Osteocyte (in vitro differentiated cells): ENCODE data around the gene RIC8A. TPM values are rescaled to one million over a fixed set of nuclear protein-coding genes. Genes with fewer than 3 reads are reported as not detected.
"Not testable (repeated sequence)": the region's sequence is repeated elsewhere in the genome, so short reads cannot be mapped to it uniquely, and the experiment has no call there.

ENCODE experiments used
- DNase-seq: peaks from one replicate; pipeline ENCODE4 v3.0.0; 2021; ENCODE audit warnings: mixed read lengths; ENCODE audit not compliant: unreplicated experiment; ENCODE audit errors: extremely low spot score
- H3K27ac Mint-ChIP-seq: one replicate; pipeline ENCODE4 v1.8.0; 2021; ENCODE audit warnings: mild to moderate bottlenecking, mixed read lengths; ENCODE audit not compliant: unreplicated experiment
- H3K27me3 Mint-ChIP-seq: one replicate; pipeline ENCODE4 v1.8.0; 2021; ENCODE audit warnings: mixed read lengths; ENCODE audit not compliant: unreplicated experiment
- H3K36me3 Mint-ChIP-seq: one replicate; pipeline ENCODE4 v1.8.0; 2021; ENCODE audit warnings: mixed read lengths; ENCODE audit not compliant: unreplicated experiment
- H3K4me1 Mint-ChIP-seq: one replicate; pipeline ENCODE4 v1.8.0; 2021; ENCODE audit warnings: mixed read lengths; ENCODE audit not compliant: unreplicated experiment
- H3K4me3 Mint-ChIP-seq: one replicate; pipeline ENCODE4 v1.8.0; 2021; ENCODE audit warnings: mild to moderate bottlenecking, moderate library complexity, mixed read lengths; ENCODE audit not compliant: unreplicated experiment
- H3K9me3 Mint-ChIP-seq: one replicate; pipeline ENCODE4 v1.8.0; 2021; ENCODE audit warnings: mixed read lengths; ENCODE audit not compliant: unreplicated experiment
- CTCF ChIP-seq: fragments of 200-600 bp; sonication (generic); IDR thresholded peaks from 2 replicates; pipeline ENCODE4 v1.5.0; 2021; ENCODE audit warnings: antibody characterized with exemption, mild to moderate bottlenecking, moderate library complexity
- long read RNA-seq: library from polyadenylated mRNA; unstranded; transcript quantifications from one replicate; pipeline ENCODE4 v2.0.0, GENCODE V29; 2021
- total RNA-seq: library from RNA; stranded (reverse); gene quantifications from 2 replicates; pipeline ENCODE4 v1.2.1, GENCODE V29; 2021

The RIC8A gene
- 105 and 125 TPM in 2 replicates for total RNA-seq
- long read RNA-seq, transcript RIC8A-208 (8 exons, 2,565 nt) = minor isoform, 14 of 260 reads
- long read RNA-seq, transcript RIC8A-203 (10 exons, 3,703 nt) = major isoform, 188 of 260 reads
- long read RNA-seq, partial matches to known transcripts = 13 of 260 reads
- long read RNA-seq, other reads (novel, unspliced or antisense) = 41 of 260 reads

DNA sequence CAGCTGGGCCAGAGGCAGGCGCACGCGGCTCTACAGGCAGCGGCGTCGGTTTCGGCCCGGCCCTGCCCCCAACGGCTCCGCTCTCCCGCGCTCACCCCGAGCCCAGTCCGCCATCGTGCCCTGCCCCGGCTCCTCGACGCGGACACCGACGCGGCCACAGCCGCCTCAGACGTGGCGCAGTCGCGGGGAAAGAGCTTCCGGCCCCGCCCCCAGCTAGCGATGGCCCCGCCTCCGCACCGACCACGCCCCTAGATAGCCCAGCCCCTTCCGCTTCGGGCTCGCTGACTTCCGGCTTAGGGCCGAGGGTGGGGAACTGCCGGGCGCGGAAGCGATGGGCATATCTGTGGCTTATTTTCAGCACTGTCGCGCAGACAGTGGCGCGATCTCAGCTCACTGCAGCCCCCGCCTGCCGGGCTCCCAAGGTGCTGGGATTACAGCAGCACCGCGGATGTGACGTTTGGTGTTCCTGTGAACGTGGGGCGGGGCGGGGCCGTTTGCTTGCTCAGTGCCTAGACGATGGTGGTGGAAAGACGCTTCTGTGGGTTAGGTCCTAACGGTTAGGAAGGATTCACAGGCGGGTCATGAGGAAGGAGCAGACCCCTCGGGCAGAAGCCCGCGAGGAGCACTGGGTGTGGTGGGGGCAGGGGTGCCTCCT is at the start of gene RIC8A, which contains the start of gene BET1L:
Gene RIC8A (plus strand): TSS at position 501 of the 655 bp plus-strand sequence. CDS start 1,147 bp downstream, outside the sequence.
Gene BET1L (minus strand): TSS at position 192 of the 655 bp plus-strand sequence. CDS start 78 bp downstream, at position 114.
- Mint-ChIP-seq H3K27me3 (no peaks in the 10 kb centered on the region), H3K9me3 (no peaks in the 10 kb centered on the region), H3K27ac (peak within 1 kb of the TSS; percentile 99), H3K4me1 (peaks cover 33% of the 10 kb centered on the region), H3K36me3 (peaks cover 23% of the 10 kb centered on the region), H3K4me3 (peak within 1 kb of the TSS; percentile 94)
- no peak for TF ChIP-seq CTCF
- DNase-seq = peak; percentile 99

- peak; percentile 41 for TF ChIP-seq CTCF
- H3K27ac Mint-ChIP-seq, H3K4me3 Mint-ChIP-seq, H3K27me3 Mint-ChIP-seq, DNase-seq, H3K36me3 Mint-ChIP-seq, H3K9me3 Mint-ChIP-seq, H3K4me1 Mint-ChIP-seq: not testable (repeated sequence)
These were observed 27.3 kb upstream of the RIC8A start for GRCh38 chr11:180242-180641.

GRCh38 chr11:189200-189783 is 18.2 kb upstream of the RIC8A start:
- H3K4me1 Mint-ChIP-seq, DNase-seq, H3K36me3 Mint-ChIP-seq, H3K9me3 Mint-ChIP-seq, H3K27ac Mint-ChIP-seq, H3K4me3 Mint-ChIP-seq, H3K27me3 Mint-ChIP-seq: not testable (repeated sequence)

- H3K27ac Mint-ChIP-seq, H3K9me3 Mint-ChIP-seq, H3K27me3 Mint-ChIP-seq, H3K4me1 Mint-ChIP-seq, H3K4me3 Mint-ChIP-seq, H3K36me3 Mint-ChIP-seq, DNase-seq: not testable (repeated sequence)
- TF ChIP-seq CTCF = peak; percentile 22
These were observed 17.6 kb upstream of the RIC8A start for GRCh38 chr11:189843-190311.

GRCh38 chr11:190546-190945 is 17.0 kb upstream of the RIC8A start:
- DNase-seq, H3K9me3 Mint-ChIP-seq, H3K4me3 Mint-ChIP-seq, H3K36me3 Mint-ChIP-seq, H3K27ac Mint-ChIP-seq, H3K4me1 Mint-ChIP-seq, H3K27me3 Mint-ChIP-seq: not testable (repeated sequence)
